GM19452 (cell line): ENCODE measurements around the gene LGI4.
"Not testable (repeated sequence)": the region's sequence is repeated elsewhere in the genome, so short reads cannot be mapped to it uniquely, and the experiment has no call there.

Experiments
- ATAC-seq: cut with Tn5 transposase; IDR thresholded peaks from one replicate; pipeline ENCODE4 v1.9.1; 2021; ENCODE audit not compliant: unreplicated experiment

Gene LGI4

GRCh38 chr19:35161434-35161743, 26.5 kb upstream of the LGI4 start:
- ATAC-seq, result no peak

GRCh38 chr19:35160629-35161433, 26.0 kb upstream of the LGI4 start:
- ATAC-seq, result no peak

GRCh38 chr19:35159606-35160005, 24.7 kb upstream of the LGI4 start:
- ATAC-seq, result no peak

DNA sequence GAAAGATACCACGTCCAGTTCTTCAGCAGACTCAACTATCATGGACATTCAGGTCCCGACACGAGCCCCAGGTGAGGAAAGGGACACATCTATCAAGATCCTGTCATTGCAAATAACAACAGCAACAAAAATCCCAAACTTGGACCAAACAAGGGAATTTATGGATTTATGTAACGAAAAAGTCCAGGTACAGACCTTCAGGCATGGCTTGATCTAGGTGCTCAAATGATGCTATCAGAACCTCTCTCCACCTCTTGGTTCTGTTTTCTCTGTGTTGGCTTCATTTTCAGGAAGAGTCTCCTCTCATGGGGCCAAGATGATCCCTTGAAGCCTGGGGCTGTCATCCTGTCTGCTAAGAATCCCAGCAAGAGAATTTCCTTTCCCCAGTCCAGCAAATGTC, 22.6 kb upstream of the LGI4 start:
- no peak for ATAC-seq

DNA sequence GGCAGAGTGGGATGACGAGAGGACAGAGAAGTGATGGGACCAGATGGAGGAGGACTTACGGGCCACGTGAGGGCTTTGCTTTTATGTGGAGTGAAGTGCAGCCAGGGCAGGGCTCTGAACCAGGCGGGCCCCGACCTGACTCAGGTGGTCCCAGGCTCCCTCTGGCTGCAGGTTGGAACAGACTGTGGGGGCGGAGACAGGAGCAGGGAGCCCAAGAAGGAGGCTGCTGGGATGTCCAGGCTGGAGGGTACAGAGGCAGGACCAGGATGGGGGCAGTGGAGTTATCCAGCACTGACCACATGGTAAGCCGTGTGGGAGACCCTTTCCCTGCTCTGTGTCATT, 21.8 kb upstream of the LGI4 start:
- ATAC-seq, result no peak

- ATAC-seq, result no peak
These were observed 21.3 kb upstream of the LGI4 start for GRCh38 chr19:35155981-35156672.

DNA sequence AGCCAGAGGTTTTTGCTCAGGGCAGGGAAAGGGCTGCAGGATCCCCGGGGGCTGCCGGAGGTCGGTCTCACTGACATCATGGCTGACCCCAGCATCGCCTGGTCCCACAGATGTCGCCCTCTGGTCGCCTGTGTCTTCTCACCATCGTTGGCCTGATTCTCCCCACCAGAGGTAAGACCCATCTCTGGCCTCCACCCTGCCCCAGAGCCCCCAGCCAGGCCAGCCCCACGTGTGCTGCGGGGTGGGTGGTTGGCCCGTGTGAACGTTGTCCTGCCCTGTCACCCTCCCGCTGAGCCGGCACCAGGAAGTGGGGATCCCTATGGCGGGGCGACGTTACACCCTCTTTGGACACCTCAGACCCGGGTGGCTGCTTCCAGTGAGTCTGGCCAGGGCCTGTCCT, 20.6 kb upstream of the LGI4 start:
- no peak for ATAC-seq

DNA sequence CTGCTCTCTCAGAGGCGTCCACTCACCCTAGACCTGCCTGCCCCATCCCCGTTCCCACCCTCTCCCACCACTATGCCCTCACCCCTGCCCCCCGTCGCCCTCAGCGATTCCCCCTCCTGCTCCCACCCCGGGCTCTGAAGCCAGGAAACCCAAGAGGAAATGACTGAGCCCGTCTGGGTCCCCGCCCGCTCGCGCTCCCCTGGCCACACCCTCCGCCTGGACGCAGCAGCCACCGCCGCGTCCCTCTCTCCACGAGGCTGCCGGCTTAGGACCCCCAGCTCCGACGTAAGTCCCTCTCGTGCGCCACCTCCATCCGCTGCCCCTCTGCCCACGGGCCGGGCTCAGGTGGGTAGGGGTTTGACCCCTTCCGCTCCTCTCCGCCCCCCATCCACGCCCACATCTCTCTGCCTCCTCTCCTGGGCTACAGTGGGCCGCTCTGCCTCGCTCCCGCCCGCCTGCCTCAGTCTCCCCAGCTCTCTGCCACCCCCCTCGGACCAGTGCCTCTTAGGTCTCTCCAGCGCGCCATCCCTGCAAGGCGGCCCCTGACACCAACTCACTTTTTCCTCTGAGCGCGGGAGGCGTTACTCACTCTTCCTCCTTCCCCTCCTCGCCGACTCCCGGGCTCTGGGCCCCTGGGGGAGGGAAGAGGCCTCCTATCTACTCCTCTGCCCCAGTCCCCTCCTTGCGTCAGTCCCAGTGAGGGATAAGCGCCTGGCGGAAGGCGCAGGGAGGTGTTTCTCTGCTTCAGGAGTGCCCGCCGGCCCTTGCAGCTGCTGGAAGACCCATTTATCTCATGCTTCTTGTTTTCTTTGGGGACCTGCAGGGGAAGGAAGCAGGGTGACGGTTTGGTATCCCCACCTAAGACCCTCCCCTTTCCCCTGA, 19.9 kb upstream of the LGI4 start, which contains the start of gene FXYD5:
TSS of gene FXYD5 (plus strand) at position 211 of the 882 bp plus-strand sequence. CDS start 816 bp downstream, outside the sequence.
- no peak for ATAC-seq

GRCh38 chr19:35153701-35154524, 19.1 kb upstream of the LGI4 start:
- ATAC-seq, result no peak

GRCh38 chr19:35153129-35153522, 18.3 kb upstream of the LGI4 start:
- ATAC-seq, result not testable (repeated sequence)

DNA sequence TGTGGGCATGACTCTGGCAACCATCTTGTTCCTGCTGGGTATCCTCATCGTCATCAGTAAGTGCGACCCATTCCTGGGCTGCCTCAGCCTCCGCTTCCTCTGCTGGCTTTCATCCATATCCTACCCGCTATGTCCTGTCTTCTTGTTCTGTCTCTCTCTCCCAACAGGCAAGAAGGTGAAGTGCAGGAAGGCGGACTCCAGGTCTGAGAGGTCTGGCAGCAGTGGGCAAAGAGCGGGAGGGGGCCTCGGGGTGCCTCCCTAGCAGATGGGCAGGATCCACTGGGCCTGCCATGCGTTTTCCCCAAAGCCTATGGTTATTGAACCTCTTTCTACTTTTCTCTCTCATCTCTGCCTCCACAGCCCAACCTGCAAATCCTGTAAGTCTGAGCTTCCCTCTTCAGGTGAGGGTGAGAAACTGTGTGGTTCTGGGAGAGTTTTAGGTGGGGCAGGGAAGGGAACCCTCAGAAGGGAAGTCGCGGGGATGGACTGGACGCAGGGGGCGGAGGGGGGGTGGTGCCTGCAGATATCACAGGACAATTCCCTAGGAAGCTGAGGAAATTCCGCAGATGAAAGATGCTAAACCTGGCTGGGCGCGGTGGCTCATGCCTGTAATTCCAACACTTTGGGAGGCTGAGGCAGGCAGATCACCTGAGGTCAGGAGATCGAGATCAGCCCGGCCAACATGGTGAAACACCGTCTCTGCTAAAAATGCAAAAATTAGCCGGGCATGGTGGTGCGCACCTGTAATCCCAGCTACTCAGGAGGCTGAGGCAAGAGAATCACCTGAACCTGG, 16.6 kb upstream of the LGI4 start:
- no peak for ATAC-seq

- ATAC-seq, result no peak
These were observed 15.6 kb upstream of the LGI4 start for GRCh38 chr19:35150445-35150844.

DNA sequence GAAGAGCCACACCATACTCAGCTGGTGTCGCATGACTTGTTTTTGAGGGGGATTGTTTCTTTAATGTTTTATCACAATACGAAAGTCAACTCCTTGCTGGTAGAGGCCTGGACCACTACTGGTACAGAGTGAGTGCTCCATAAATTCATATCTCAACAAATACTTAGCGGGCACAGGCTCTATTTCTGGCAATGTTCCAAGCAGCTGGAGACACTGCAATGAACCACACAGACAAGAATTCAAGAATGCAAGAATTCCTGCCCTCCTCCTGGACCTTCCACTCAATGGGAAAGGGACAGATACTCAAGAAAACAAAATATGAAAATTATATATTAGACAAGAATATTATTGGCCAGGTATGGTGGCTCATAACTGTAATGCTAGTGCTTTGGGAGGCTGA, 14.6 kb upstream of the LGI4 start:
- no peak for ATAC-seq

DNA sequence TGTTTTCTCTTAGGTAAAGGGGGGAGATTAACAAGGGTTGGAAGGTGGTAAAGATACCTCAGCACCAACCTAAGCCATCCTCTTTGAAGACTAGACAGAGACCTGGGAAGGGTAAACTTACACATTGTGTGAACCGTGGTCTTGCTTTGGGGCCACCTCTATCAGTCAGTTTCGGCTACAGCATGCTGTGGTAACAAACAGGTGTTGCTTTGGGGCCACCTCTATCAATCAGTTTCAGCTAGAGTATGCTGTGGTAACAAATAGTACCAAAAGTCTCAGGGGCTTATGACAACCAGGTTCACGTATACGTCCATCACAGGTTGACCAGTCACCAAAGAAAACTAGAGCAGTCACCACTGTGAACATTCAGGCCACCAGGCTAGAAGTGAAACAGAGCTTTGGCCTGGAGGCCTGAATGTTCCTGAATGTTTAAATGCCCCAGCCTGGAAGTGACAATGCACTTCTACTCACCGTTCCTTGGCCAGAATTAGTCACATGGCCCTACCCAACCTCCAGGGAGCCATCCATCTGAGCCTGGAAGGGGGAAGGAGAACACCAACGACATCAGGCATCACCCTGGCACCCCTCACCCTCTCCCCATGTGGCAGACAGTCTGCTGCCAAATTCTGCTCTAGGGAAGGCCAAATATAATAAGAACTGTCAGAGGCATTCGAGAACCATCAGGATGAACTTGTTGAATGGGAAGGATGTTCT, 12.0 kb upstream of the LGI4 start:
- no peak for ATAC-seq

DNA sequence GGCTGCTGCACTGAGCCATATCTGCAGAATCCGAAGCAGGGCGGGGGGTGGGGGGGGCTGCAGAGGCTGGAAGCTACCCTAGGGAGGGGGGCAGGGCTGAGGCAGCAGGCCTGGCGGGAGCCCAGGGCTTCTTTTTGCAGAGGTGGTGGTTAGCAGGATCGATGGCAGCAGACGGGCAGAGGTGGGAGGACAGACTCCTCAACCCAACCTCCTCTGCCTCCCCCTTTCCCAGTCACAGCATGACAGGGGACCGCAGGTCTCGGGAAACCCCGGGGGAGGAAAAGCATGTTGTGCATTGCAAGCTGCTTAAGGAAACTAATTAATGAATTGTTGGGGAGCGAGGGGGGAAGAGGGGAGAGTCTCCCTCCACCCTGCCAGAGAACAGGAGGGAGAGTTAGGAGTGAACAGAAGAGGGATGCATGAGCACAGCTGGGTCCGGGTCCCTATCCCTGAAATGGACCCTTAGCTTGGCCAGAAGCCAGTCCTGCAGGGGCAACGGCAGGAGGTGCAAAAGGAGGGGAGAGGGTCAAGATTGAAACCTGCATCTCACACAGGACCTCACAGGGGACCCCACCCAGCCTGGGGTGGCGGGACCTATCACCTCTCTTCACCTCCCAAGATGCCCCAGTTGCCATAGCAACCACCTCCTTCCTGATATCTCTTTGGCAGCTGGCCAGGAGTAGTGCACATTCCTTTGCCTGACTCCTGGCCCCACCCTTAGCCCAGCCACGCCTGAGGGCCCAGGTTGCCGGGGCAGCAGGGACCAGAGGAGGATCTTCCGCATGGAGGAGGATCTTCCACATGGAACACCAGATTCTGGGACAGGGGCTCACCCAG, 10.0 kb upstream of the LGI4 start:
- ATAC-seq, result no peak

- ATAC-seq, result no peak
These were observed 9.4 kb upstream of the LGI4 start for GRCh38 chr19:35144259-35144599.

DNA sequence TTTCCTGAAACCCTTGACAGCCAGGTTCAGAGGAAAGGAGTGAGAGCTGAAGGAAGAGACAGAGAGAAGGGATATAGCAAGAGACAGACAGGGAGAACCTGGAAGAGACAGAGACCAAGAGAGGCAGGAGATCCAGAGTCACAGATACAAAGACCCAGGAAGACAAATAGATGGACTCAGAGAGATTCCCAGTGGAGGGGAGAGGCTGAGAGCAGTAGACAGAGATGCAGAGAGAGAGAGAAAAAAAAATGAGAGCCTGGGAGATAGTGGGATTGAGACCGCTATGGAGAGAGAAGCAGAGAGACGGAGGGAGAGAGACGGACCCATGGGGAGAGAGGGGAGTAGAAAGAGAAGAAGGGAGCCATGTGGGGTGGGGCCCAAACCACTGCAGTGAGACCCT, 9.0 kb upstream of the LGI4 start:
- no peak for ATAC-seq

- ATAC-seq, result no peak
These were observed 8.4 kb upstream of the LGI4 start, which contains the start of gene FXYD7 for GRCh38 chr19:35143231-35143715. TSS of gene FXYD7 (plus strand) at chr19:35143255. CDS start at chr19:35143334, 79 bp downstream.
